NB4 (cell line): ENCODE data around the gene JAK2.

ENCODE experiments used
- CTCF ChIP-seq: IDR thresholded peaks from one replicate; pipeline ENCODE4 v1.5.1; 2012; ENCODE audit warnings: low read depth, low read length
- MAX ChIP-seq: IDR thresholded peaks from 2 replicates; pipeline ENCODE4 v1.6.1; 2011; ENCODE audit warnings: low read depth, low read length
- MYC ChIP-seq: IDR thresholded peaks from 2 replicates; pipeline ENCODE4 v1.6.1; 2011; ENCODE audit warnings: low read depth, low read length
- POLR2A ChIP-seq: IDR thresholded peaks from 2 replicates; pipeline ENCODE4 v1.6.1; 2011; ENCODE audit warnings: mild to moderate bottlenecking; ENCODE audit not compliant: insufficient read length; ENCODE audit errors: extremely low read depth

GRCh38 chr9:4939118-4939561 is 45.9 kb upstream of the JAK2 start:
- TF ChIP-seq CTCF = no peak
- TF ChIP-seq POLR2A = no peak
- TF ChIP-seq MYC = peak; percentile 69
- TF ChIP-seq MAX = peak; percentile 68
